Upper lobe of left lung (tissue), 6 donors: Measurements from ENCODE around the gene RDH13. TPM values are rescaled to one million over a fixed set of nuclear protein-coding genes. Genes with fewer than 3 reads are reported as not detected.
A peak's percentile ranks its signal among the peaks of the same experiment; 100 is the strongest.
"Not testable (repeated sequence)": the region's sequence is repeated elsewhere in the genome, so short reads cannot be mapped to it uniquely, and the experiment has no call there.

Experiments used
- ATAC-seq, 2 donors: fragments of 200-7000 bp; cut with Tn5 transposase; one replicate each; pipeline ENCODE4 v1.9.1; 2022; ENCODE audit warnings: mild to moderate bottlenecking in 2 of 2, moderate library complexity in 2 of 2; ENCODE audit not compliant: low FRiP score in 2 of 2
- DNase-seq, 2 donors: peaks; one replicate each; pipeline ENCODE4 v3.0.0-alpha.2; 2019 to 2020
- H3K27ac ChIP-seq, 4 donors: fragments of 200-600 bp; sonication (generic); one replicate each; pipeline ENCODE4 v1.5.1; 2016 to 2019
- H3K27me3 ChIP-seq, 4 donors: fragments of 200-600 bp; sonication (generic); one replicate each; pipeline ENCODE4 v1.5.1; 2017 to 2019
- H3K36me3 ChIP-seq, 4 donors: fragments of 200-600 bp; sonication (generic); one replicate each; pipeline ENCODE4 v1.5.1; 2016 to 2019
- H3K4me1 ChIP-seq, 4 donors: fragments of 200-600 bp; sonication (generic); one replicate each; pipeline ENCODE4 v1.5.1; 2018 to 2019
- H3K4me3 ChIP-seq, 4 donors: fragments of 200-600 bp; sonication (generic); one replicate each; pipeline ENCODE4 v1.5.1; 2017 to 2019; ENCODE audit warnings: mild to moderate bottlenecking in 2 of 4, moderate library complexity in 1 of 4
- H3K9me3 ChIP-seq, 4 donors: fragments of 200-600 bp; sonication (generic); one replicate each; pipeline ENCODE4 v1.5.1; 2018 to 2019
- CTCF ChIP-seq, 6 experiments: fragments of 450-650 bp in 4 of 6; fragments of 200-600 bp in 2 of 6; sonication (generic) in 2 of 6; IDR thresholded peaks; one replicate each; pipeline ENCODE4 v1.5.1; 2016 to 2019; ENCODE audit warnings: antibody characterized with exemption in 6 of 6
- EP300 ChIP-seq, 4 donors: sonication (generic); formaldehyde crosslinking; IDR thresholded peaks; one replicate each; pipeline ENCODE4 v1.5.1; 2017; ENCODE audit warnings: antibody characterized with exemption in 4 of 4, control low read depth in 2 of 4
- POLR2A ChIP-seq, 4 donors: fragments of 450-650 bp; IDR thresholded peaks; one replicate each; pipeline ENCODE4 v1.5.1; 2016 to 2017; ENCODE audit warnings: antibody characterized with exemption in 4 of 4, mild to moderate bottlenecking in 2 of 4
- POLR2AphosphoS5 ChIP-seq, 2 donors: sonication (generic); formaldehyde crosslinking; IDR thresholded peaks; one replicate each; pipeline ENCODE4 v1.5.1; 2017; ENCODE audit warnings: antibody characterized with exemption in 2 of 2
- WGBS, 2 donors: methylation state at CpG; one replicate each; pipeline ENCODE4 v1.1.5; 2017 to 2018; 5-methylcytosine and 5-hydroxymethylcytosine counted together
- total RNA-seq, 6 donors: library from RNA; depleted of rRNA in 4 of 6; stranded (reverse); fragments of >200 nt in 4 of 6; gene quantifications; one replicate each; pipeline versions ENCODE4 v1.1.0 to v1.2.1, GENCODE V29; 2016 to 2021
- donor health status: DM: no; HTN: no; CAD: no; lungs with moderate emphysema.
- donor health status: DM: no; HTN: yes; CAD: no; lungs with severe emphysema.

Gene RDH13
- total RNA-seq, 6 donors from 2014 or later: 24.0 to 72.3 (median 28.1) TPM

- Histone ChIP-seq H3K27ac (no peak overlapping the region), H3K4me1 (no peaks in the 10 kb centered on the region), H3K4me3 (no peak overlapping the region), H3K9me3 (no peaks in the 10 kb centered on the region), H3K36me3 (no peaks in the 10 kb centered on the region), H3K27me3 (no peaks in the 10 kb centered on the region)
- DNase-seq (no peak), ATAC-seq (no peak)
- 84 to 96% methylated on average over 2 of the region's 2 CpGs for WGBS, 2 donors
- TF ChIP-seq POLR2A (IDR thresholded peaks at IDR 0.05): no peak
- no peak for TF ChIP-seq CTCF (IDR thresholded peaks at IDR 0.05)
- TF ChIP-seq POLR2AphosphoS5 (IDR thresholded peaks at IDR 0.05): no peak
- no peak for TF ChIP-seq EP300 (IDR thresholded peaks at IDR 0.05)
These were observed 26.9 kb downstream of the RDH13 start for GRCh38 chr19:55036058-55036457.

- 85 to 95% methylated on average over 13 of the region's 13 CpGs for WGBS, 2 donors
- TF ChIP-seq EP300 (IDR thresholded peaks at IDR 0.05): no peak
- no peak for TF ChIP-seq POLR2AphosphoS5 (IDR thresholded peaks at IDR 0.05)
- TF ChIP-seq POLR2A (IDR thresholded peaks at IDR 0.05): no peak
- TF ChIP-seq CTCF (IDR thresholded peaks at IDR 0.05): no peak
- no peaks in the 10 kb centered on the region for H3K9me3 ChIP-seq
- ATAC-seq (no peak), DNase-seq (no peak)
- H3K36me3 ChIP-seq: no peaks in the 10 kb centered on the region
- H3K4me3 ChIP-seq: no peak overlapping the region
- no peak overlapping the region for H3K27ac ChIP-seq
- no peaks in the 10 kb centered on the region for H3K27me3 ChIP-seq
- H3K4me1 ChIP-seq: no peaks in the 10 kb centered on the region
These were observed 28.2 kb downstream of the RDH13 start for GRCh38 chr19:55034751-55035150.

GRCh38 chr19:55032976-55033643, 29.8 kb downstream of the RDH13 start:
- not testable (repeated sequence) for H3K27me3 ChIP-seq, H3K4me1 ChIP-seq, DNase-seq, ATAC-seq, H3K27ac ChIP-seq, H3K9me3 ChIP-seq, H3K36me3 ChIP-seq, H3K4me3 ChIP-seq
- WGBS, 2 donors: 92 to 93% methylated on average over 31 to 69 of the region's 70 CpGs

- Histone ChIP-seq H3K27me3 (no peaks in the 10 kb centered on the region), H3K4me3 (no peak overlapping the region), H3K9me3 (no peaks in the 10 kb centered on the region), H3K27ac (no peak overlapping the region), H3K36me3 (no peaks in the 10 kb centered on the region), H3K4me1 (no peaks in the 10 kb centered on the region)
- DNase-seq (peak in 1 of 2 donors; percentile 76), ATAC-seq (peak; percentile 39)
- no peak for TF ChIP-seq POLR2A (IDR thresholded peaks at IDR 0.05)
- 89 to 91% methylated on average over 17 to 21 of the region's 22 CpGs for WGBS, 2 donors
These were observed 30.7 kb downstream of the RDH13 start for GRCh38 chr19:55032170-55032800.

- TF ChIP-seq EP300 (IDR thresholded peaks at IDR 0.05) (no peak), CTCF (IDR thresholded peaks at IDR 0.05) (no peak), POLR2A (IDR thresholded peaks at IDR 0.05) (no peak), POLR2AphosphoS5 (IDR thresholded peaks at IDR 0.05) (no peak)
- WGBS, 2 donors: 91 to 94% methylated on average over 7 of the region's 7 CpGs
- Histone ChIP-seq H3K4me1 (no peaks in the 10 kb centered on the region), H3K27ac (no peak overlapping the region), H3K9me3 (no peaks in the 10 kb centered on the region), H3K27me3 (no peaks in the 10 kb centered on the region), H3K4me3 (no peak overlapping the region), H3K36me3 (no peaks in the 10 kb centered on the region)
- DNase-seq (no peak), ATAC-seq (no peak)
These were observed 31.8 kb downstream of the RDH13 start for GRCh38 chr19:55031178-55031577.

- ATAC-seq (no peak), DNase-seq (no peak)
- no peaks in the 10 kb centered on the region for H3K36me3 ChIP-seq
- no peak for TF ChIP-seq POLR2A (IDR thresholded peaks at IDR 0.05)
- TF ChIP-seq CTCF (IDR thresholded peaks at IDR 0.05): no peak
- no peak for TF ChIP-seq EP300 (IDR thresholded peaks at IDR 0.05)
- TF ChIP-seq POLR2AphosphoS5 (IDR thresholded peaks at IDR 0.05): no peak
- no peaks in the 10 kb centered on the region for H3K4me1 ChIP-seq
- no peak overlapping the region for H3K4me3 ChIP-seq
- no peaks in the 10 kb centered on the region for H3K27me3 ChIP-seq
- H3K27ac ChIP-seq: no peak overlapping the region
- 85 to 88% methylated on average over 7 of the region's 7 CpGs for WGBS, 2 donors
- no peaks in the 10 kb centered on the region for H3K9me3 ChIP-seq
These were observed 34.2 kb downstream of the RDH13 start for GRCh38 chr19:55028757-55029156.
